Measurements from ENCODE around the gene SV2C. TPM values are rescaled to one million over a fixed set of nuclear protein-coding genes. Genes with fewer than 3 reads are reported as not detected.

Gene SV2C
- total and polyA plus RNA-seq, 4 donors: under 0.01 to 0.04 (median 0.03) TPM; not detected in 1

DNA sequence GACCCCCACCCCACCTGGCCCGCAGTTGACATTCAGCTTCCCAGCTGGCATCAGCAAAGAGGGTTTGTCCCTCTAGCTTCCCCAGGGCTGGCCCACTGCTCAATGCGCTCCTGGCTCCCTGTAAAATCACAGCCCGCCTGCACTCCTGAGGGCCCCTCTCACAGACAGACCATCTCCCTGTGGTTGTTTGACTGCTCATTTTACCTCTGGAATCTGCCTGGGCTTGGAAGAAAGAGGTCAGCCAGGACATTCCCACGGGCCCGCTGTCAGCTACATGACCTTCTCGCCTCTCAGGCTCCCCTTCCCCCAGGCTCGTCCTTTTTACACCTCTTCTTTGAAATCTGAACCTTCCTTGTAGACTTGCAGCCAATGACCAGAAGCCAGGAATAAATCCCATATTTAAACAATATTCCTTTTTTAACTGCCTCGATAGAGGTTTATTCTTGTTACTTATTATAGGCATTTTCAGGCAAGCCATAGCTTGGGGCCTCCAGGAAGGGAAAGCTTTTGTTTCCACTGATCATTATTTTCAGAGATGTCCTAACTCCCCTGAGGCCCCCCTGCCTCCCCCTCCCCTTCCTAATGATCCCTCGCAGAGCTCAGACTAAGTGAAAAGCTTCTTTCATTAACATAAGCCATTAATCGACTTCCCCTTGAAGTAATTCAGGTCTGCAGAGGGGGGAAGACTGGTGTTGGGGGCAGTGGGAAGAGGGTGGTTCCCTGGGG is 243.6 kb downstream of the SV2C start:
- Histone ChIP-seq H3K27me3 (ENCODE audit: control insufficient read depth in 4 of 4, insufficient read depth in 4 of 4, low read length in 3 of 4) (no peaks in the 10 kb centered on the region), H3K4me1 (ENCODE audit: control insufficient read depth in 4 of 4, insufficient read depth in 4 of 4, low read length in 3 of 4) (no peaks in the 10 kb centered on the region), H3K36me3 (ENCODE audit: control insufficient read depth in 4 of 4, insufficient read depth in 3 of 4, low read depth in 1 of 4, low read length in 3 of 4) (no peaks in the 10 kb centered on the region), H3K4me3 (ENCODE audit: low read depth in 1 of 3, low read length in 3 of 3) (no peak overlapping the region), H3K9ac (ENCODE audit: low read depth in 1 of 2, low read length in 2 of 2) (no peak overlapping the region), H3K9me3 (ENCODE audit: control insufficient read depth in 4 of 4, low read length in 3 of 4) (no peaks in the 10 kb centered on the region), H3K27ac (ENCODE audit: low read depth in 1 of 2, low read length in 2 of 2) (no peak overlapping the region)
- 75% methylated on average over 10 of the region's 10 CpGs for WGBS
- TF ChIP-seq JUND (IDR thresholded peaks at IDR 0.05) (no peak), YY1 (IDR thresholded peaks at IDR 0.05) (no peak), HNF4A (conservative IDR thresholded peaks at IDR 0.05) (no peak), EGR1 (IDR thresholded peaks at IDR 0.05; ENCODE audit: low read depth in 2 of 2) (no peak), FOXA1 (IDR thresholded peaks at IDR 0.05) (no peak), TAF1 (conservative IDR thresholded peaks at IDR 0.05) (no peak), GABPA (IDR thresholded peaks at IDR 0.05 in 1 of 2, conservative IDR thresholded peaks at IDR 0.05 in 1 of 2) (no peak), RXRA (IDR thresholded peaks at IDR 0.05) (no peak), RAD21 (IDR thresholded peaks at IDR 0.05) (no peak)
- TF ChIP-seq, protein P1, sequence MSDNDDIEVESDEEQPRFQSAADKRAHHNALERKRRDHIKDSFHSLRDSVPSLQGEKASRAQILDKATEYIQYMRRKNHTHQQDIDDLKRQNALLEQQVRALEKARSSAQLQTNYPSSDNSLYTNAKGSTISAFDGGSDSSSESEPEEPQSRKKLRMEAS (IDR thresholded peaks at IDR 0.05): no peak
- TF ChIP-seq, protein P2, sequence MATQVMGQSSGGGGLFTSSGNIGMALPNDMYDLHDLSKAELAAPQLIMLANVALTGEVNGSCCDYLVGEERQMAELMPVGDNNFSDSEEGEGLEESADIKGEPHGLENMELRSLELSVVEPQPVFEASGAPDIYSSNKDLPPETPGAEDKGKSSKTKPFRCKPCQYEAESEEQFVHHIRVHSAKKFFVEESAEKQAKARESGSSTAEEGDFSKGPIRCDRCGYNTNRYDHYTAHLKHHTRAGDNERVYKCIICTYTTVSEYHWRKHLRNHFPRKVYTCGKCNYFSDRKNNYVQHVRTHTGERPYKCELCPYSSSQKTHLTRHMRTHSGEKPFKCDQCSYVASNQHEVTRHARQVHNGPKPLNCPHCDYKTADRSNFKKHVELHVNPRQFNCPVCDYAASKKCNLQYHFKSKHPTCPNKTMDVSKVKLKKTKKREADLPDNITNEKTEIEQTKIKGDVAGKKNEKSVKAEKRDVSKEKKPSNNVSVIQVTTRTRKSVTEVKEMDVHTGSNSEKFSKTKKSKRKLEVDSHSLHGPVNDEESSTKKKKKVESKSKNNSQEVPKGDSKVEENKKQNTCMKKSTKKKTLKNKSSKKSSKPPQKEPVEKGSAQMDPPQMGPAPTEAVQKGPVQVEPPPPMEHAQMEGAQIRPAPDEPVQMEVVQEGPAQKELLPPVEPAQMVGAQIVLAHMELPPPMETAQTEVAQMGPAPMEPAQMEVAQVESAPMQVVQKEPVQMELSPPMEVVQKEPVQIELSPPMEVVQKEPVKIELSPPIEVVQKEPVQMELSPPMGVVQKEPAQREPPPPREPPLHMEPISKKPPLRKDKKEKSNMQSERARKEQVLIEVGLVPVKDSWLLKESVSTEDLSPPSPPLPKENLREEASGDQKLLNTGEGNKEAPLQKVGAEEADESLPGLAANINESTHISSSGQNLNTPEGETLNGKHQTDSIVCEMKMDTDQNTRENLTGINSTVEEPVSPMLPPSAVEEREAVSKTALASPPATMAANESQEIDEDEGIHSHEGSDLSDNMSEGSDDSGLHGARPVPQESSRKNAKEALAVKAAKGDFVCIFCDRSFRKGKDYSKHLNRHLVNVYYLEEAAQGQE (IDR thresholded peaks at IDR 0.05): no peak
- TF ChIP-seq, protein P3, sequence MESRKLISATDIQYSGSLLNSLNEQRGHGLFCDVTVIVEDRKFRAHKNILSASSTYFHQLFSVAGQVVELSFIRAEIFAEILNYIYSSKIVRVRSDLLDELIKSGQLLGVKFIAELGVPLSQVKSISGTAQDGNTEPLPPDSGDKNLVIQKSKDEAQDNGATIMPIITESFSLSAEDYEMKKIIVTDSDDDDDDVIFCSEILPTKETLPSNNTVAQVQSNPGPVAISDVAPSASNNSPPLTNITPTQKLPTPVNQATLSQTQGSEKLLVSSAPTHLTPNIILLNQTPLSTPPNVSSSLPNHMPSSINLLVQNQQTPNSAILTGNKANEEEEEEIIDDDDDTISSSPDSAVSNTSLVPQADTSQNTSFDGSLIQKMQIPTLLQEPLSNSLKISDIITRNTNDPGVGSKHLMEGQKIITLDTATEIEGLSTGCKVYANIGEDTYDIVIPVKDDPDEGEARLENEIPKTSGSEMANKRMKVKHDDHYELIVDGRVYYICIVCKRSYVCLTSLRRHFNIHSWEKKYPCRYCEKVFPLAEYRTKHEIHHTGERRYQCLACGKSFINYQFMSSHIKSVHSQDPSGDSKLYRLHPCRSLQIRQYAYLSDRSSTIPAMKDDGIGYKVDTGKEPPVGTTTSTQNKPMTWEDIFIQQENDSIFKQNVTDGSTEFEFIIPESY (IDR thresholded peaks at IDR 0.05): no peak
- TF ChIP-seq, protein P4, sequence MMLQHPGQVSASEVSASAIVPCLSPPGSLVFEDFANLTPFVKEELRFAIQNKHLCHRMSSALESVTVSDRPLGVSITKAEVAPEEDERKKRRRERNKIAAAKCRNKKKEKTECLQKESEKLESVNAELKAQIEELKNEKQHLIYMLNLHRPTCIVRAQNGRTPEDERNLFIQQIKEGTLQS (IDR thresholded peaks at IDR 0.05): no peak
- DNase-seq (ENCODE audit: low spot score): no peak

DNA sequence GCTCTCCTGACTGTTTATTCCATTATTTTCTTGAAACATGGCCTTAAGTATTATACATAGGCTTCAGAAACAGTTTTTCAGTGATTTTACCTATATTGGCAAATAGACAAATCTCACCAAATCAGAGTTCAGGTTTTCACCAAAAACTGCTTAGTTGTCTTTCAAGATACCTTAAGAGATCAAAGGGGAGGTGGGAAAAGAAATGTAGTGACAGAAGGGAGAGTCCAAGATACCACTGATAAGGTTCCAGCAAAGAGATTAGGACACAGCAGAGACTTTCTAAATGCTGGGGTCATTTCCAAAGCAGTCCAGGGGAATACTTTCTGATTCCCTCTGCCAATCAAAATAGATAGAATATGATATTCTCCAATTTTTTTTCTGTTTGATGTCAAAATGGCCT is 246.2 kb downstream of the SV2C start:
- Histone ChIP-seq H3K9me3 (ENCODE audit: control insufficient read depth in 4 of 4, low read length in 3 of 4) (no peaks in the 10 kb centered on the region), H3K36me3 (ENCODE audit: control insufficient read depth in 4 of 4, insufficient read depth in 3 of 4, low read depth in 1 of 4, low read length in 3 of 4) (no peaks in the 10 kb centered on the region), H3K4me3 (ENCODE audit: low read depth in 1 of 3, low read length in 3 of 3) (no peak overlapping the region), H3K27ac (ENCODE audit: low read depth in 1 of 2, low read length in 2 of 2) (no peak overlapping the region), H3K4me1 (ENCODE audit: control insufficient read depth in 4 of 4, insufficient read depth in 4 of 4, low read length in 3 of 4) (peaks cover 0 to 5% (median 3%) of the 10 kb centered on the region in 4 donors), H3K9ac (ENCODE audit: low read depth in 1 of 2, low read length in 2 of 2) (no peak overlapping the region), H3K27me3 (ENCODE audit: control insufficient read depth in 4 of 4, insufficient read depth in 4 of 4, low read length in 3 of 4) (no peaks in the 10 kb centered on the region)
- TF ChIP-seq RAD21 (IDR thresholded peaks at IDR 0.05): no peak
- TF ChIP-seq, protein P2 (IDR thresholded peaks at IDR 0.05): no peak
- no peak for DNase-seq (ENCODE audit: low spot score)

Data from liver (tissue), 9 donors.